GM19438 (cell line): ENCODE data around the gene KCNMA1.

ENCODE experiments used
- ATAC-seq: cut with Tn5 transposase; IDR thresholded peaks from one replicate; pipeline ENCODE4 v1.9.1; 2021; ENCODE audit warnings: low read depth; ENCODE audit not compliant: unreplicated experiment

Gene KCNMA1

GRCh38 chr10:77114181-77114821 lies 523.3 kb downstream of the KCNMA1 start:
- ATAC-seq = no peak

GRCh38 chr10:77111611-77112550 lies 525.7 kb downstream of the KCNMA1 start:
- ATAC-seq = no peak

DNA sequence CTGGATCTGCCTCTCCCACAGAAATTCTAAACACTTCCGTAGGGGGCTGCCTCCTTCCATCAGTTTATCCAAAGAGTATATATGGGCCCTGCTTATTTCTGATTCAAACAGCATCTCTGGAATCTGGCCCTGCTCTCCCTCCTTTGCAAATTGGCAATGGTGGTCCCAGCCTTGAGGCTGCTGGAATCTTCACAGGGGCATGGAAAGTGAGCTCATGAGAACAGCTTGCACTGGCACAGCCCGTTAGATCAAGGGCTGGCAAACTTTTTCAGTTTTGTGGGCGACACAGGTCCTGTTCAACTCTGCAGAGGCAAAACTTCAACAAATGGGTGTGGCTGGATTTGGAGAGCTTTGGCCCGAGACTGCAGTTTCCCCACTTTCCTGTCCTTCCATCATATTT lies 526.9 kb downstream of the KCNMA1 start:
- ATAC-seq = no peak

- ATAC-seq = no peak
Measured at GRCh38 chr10:77109351-77109994, 528.1 kb downstream of the KCNMA1 start.

DNA sequence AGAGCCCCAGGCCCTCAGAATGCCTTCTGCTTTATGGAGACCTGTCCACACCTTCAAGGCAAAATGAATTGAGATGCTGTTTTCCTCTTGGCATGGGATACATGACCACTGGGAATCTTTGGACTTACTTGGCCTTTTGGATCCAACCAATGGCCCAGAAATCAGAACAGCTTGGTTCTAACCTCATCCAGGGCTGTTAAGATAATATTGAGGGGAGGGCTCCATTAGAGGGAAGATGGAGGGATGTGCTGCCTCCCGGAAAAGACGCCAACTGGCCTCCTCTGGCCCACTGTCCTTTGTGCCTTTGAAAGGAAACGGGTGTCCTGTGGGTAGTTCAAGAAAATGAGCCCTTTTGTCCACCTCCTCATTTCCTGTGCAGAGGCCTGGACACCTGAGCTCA lies 530.9 kb downstream of the KCNMA1 start:
- ATAC-seq = no peak

DNA sequence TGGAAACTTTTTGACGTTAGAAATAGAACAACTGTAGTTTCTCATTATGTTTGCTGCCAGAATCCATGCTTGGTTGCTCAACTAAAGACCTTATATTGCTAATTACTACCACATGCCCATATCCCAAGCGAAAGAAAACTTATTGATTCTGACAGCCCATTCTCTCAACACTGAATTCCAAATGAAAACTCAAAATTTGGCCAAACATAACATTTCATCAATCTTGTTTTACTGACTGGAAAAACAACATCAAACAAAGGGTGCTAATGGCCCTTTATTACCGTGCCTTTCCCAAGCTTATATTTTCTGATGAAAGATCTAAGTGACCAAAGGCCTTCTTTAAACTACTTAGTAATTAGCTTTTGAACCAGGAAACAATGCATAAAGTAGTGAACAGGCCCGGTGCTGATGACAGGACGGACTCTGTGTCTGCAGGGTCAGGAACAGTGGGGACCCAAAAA lies 531.8 kb downstream of the KCNMA1 start:
- ATAC-seq = no peak

DNA sequence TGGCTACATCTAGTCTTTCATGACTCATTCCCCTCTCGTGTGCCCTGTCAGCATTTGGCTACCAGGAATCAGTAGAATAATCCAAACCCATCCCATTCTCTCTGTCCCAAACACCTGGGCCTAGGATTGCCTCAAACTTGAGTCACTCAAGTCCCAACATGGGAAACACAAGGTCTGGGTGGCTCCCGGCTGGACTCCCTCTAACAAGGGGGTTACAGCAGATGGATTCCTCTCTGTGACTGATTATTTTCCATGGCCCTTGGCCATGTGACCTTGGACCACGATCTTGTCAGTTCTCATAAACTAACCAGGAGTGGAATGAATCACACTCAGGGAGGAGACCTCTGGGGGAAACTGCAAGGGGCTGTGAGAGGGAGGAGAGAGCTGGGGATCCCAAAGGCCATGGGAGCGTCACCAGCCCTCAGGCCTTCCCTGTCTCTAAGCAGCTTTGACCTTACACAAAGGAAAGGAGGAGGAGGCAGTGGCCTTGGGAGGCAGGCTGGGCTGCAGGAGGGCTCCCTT lies 533.1 kb downstream of the KCNMA1 start:
- no peak for ATAC-seq

- ATAC-seq = no peak
Measured at GRCh38 chr10:77103213-77103612, 534.4 kb downstream of the KCNMA1 start.

- ATAC-seq = no peak
Measured at GRCh38 chr10:77101341-77101740, 536.3 kb downstream of the KCNMA1 start.

DNA sequence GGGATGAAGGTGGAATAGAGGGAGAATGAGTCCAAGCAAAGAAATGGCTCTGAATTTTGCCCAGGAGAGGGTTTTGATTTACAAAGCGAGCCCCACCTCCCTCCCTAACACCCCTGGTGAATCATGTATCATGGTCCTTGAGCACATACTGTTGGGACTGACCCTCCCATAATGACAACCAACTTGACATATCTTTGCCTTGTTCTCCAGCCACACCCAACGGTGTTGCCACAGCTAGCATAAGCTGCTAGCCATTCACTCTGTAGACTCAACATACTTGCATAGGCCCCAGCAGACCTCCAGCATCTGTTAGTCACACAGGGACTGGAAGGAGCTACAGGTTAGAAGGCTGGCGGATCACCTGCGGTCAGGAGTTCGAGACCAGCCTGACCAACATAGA lies 538.5 kb downstream of the KCNMA1 start:
- ATAC-seq = no peak

DNA sequence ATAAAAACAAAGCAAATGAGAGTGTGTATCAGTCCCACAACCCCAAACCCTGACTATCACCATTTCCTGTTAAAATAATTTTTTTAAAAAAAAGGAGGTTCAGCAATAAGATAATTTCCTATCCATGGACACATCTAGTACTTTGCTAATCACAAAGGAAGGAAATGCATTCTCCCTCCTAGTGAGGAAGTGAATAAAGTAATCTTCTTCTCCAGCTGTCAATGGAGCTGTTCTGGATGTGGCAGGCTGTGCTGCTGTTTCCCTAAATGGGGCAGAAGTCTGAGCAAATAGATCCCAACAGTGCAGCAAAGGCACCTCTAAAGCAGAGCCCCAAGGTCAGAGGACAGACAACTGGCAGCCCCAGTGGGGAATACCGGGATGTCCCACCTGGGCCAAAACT lies 540.0 kb downstream of the KCNMA1 start:
- no peak for ATAC-seq

GRCh38 chr10:77093126-77093525 lies 544.5 kb downstream of the KCNMA1 start:
- ATAC-seq = no peak

- ATAC-seq = no peak
Measured at GRCh38 chr10:77091597-77092165, 545.9 kb downstream of the KCNMA1 start.

DNA sequence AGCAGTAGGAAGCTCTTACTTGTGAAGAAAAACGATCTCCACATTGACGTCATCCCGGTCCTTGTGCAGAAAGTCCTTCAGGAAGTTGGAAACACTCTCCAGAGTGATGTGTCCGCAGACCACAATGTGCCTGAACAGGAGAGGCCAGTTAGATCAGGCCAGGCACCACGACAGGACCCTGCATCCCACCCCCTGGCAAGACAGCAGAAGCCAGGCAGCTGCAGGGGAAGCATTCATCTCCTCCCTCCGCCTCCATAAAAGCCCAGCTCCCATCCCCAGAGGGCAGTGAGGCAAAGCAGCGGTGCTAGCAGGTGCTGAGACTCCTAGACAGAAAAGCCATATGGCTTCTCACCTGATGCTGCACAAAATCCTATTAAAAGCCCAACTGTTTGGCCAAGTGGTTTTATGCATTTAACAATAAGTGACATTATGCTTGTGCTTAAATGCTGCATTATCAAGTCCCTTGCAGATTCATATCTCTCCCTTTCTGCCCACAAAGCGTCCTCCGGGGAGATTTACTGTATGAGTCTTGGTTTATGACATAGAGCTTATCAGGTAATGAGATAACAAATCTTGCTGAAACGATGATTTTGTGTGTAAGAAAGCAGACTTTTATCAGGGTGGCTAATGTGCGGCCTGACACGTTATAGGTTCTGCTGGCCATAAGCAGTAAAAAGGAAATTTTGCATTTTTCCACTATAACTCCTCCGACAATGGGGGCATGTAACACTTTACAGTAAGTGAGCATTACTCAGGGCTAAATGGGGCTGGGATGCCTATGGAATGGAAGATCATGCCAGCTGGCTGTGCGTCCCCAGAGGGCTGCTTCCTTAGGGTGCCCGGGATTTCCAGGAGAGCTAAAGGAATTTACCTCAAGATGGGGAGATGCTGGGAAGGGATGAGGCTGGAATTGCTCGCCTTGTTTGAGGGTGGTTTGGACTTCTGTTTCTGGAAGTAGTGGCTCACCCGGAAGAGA lies 546.9 kb downstream of the KCNMA1 start:
- ATAC-seq = no peak

- no peak for ATAC-seq
Measured at GRCh38 chr10:77087366-77087765, 550.2 kb downstream of the KCNMA1 start.

DNA sequence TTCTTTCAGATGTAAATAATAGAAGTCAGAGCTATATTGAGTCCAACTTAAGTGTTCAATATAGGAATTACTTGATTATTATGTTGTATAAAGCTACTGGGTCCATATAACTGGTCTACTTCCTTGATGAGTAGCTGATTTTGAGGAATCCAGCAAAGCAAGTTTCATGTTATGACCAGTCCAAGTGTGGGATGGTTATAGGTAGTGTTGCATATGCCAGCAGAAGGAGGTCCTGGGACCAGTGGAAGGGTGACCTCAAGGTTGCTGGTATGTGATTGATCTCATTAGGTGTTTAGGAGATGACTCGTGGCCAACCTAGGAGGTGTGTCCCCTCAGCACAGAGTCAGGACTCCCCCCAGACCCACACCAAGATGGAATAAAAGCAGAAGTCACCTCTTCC lies 551.5 kb downstream of the KCNMA1 start:
- ATAC-seq = no peak

DNA sequence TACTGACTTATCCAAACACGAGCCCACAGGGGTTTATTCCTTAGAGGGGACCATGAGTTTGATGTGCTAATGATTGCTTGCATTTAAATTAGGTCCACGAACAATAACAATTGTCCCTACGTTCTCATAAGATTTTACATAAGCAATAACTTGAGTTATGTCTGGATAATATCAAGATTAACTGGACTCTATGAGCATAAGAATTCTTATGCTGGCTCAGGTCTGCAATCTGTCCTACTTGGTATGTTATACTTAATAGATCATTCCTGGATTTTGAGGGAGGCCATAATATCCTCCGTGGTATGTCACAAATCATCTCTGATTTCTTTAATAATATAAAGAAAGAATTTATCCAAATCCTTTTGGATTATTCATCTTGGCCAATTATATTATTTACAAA lies 552.3 kb downstream of the KCNMA1 start:
- no peak for ATAC-seq

GRCh38 chr10:77084431-77085144 lies 553.0 kb downstream of the KCNMA1 start:
- no peak for ATAC-seq
